NK-92 (cell line): ENCODE results near the gene PDE2A.
"Not testable (repeated sequence)": the region's sequence is repeated elsewhere in the genome, so short reads cannot be mapped to it uniquely, and the experiment has no call there.

Experiments used
- DNase-seq: peaks from one replicate; lab custom pipeline; 2025; ENCODE audit not compliant: unreplicated experiment; lab: John Stamatoyannopoulos, UW

Gene PDE2A

DNA sequence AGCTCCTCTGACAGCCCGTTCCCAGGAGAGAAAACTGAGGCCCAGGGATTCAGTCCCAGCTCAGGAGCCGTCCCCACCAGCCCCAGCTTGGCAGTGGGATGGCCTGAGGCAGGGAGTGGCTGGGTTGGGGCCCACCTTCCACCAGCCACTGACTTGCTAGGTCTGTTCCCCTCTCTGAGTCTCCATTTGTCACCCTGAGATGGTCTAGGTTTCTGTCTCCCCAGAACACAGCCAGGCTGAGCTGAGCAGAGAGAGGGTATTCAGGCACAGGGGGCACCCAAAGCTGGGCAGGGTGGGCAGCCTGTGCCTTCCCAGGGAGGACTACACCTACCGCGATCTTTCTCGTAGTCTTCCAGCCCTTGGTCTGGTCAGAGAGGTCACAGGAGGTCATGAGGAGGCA lies 95.7 kb downstream of the PDE2A start:
- no peak for DNase-seq

DNA sequence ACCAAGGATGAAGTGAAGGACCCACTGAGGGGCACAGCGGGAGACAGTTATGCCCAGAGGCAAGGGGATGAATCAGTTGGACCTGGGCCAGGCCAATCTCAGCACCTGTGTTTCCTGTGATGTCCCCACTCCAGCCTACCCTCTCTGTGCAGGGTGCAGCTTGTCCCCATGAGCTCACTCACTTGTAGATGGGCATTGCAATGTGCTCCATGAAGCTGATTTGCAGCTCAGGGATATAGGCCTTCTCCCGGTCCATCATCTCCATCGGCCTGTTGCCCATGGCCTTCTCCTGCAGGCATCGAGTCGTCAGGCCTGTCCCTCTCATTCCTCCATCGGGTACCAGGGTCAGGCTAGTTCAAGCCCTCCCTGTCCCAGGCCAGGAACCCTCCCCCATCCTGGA lies 96.2 kb downstream of the PDE2A start:
- no peak for DNase-seq

DNA sequence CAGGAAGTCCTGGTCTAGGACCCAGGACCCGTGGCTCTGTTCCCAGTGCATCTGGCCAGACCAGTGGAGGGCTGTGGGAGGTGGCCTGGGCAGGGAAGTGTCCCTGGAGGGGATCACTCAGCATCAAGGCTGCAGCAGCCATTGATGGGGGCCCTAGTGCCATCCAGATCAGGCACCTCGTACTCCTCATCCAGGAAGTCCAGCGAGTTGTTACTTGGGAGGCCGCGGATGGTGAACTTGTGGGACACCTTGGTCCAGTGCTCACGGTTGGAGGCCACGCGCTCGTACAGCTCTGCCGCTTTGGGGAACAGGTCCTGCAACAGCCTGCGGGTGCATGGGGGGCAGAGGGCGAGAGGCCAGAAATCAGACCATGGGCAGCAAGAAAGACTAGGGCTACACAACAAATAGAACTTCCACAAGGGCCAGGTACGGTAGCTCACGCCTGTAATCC lies 96.9 kb downstream of the PDE2A start:
- DNase-seq, result no peak

DNA sequence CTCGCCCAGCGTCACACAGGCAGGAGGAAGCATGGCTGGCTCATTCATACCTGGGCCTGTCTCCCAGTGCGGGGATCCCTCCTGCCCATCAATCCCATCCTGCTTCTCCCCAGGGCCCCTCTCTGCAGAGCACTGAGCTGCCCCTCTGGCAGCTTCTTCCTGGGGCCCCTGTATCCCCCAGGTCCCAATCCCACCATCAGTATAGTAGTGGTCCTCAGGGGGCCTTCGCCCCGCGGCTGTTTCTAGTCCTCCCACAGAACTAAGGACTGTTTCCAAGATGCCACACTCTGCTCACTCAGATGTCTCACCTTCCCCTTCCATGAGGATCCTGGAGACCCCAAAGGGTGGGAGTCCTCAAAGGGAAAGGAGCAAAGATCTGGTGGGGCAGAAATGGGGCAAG lies 97.6 kb downstream of the PDE2A start:
- no peak for DNase-seq

DNA sequence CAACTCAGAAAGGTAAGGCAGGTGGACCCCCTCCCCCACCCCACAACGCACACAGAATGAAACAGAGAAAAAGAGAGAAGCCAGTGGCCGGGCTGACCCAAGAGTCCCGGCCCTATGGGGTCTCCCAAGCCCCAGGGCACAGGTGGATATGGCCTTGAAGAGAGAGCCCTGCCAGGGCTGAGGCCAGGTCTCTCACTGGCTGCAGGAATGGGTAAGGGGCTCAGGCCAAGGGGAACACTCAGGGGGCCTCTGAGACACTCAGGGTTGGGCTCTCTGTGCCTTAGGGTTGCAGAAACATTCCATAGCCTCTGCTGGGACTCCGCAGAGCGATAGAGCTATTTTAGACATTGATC lies 98.0 kb downstream of the PDE2A start:
- no peak for DNase-seq

DNA sequence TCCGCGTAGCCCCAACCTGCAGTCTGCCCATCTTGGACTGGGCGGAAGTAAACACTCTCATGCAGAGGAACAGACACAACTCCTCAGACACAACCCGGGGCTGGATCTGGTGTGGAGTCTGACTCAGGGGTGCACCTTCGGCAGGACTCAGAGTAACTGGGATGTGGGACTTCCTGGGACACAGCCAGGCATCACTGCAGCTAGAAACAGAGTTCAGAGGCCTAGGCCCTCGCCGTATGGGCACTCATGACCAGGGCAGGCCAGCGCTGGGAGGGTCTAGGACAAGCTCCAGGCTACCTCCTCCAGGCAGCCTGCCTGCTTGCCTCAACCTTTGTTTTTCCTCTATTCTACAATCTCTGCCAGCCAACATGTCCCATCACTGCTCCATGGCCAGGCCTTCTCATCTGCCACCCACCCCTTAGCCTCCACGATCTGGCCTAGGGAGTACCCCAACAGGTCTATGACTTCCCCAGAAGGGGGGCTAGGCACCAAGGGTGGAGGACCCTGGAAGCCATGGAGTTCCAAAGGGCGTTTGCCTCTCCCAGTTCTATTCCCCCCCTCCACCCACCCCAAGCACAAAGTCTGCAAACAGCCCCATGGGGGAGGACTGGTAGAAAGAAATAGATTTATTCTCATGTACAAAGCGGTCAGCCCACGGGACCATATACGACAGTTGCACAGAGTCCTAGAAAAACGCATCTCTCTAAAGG lies 98.5 kb downstream of the PDE2A start:
- DNase-seq, result no peak

DNA sequence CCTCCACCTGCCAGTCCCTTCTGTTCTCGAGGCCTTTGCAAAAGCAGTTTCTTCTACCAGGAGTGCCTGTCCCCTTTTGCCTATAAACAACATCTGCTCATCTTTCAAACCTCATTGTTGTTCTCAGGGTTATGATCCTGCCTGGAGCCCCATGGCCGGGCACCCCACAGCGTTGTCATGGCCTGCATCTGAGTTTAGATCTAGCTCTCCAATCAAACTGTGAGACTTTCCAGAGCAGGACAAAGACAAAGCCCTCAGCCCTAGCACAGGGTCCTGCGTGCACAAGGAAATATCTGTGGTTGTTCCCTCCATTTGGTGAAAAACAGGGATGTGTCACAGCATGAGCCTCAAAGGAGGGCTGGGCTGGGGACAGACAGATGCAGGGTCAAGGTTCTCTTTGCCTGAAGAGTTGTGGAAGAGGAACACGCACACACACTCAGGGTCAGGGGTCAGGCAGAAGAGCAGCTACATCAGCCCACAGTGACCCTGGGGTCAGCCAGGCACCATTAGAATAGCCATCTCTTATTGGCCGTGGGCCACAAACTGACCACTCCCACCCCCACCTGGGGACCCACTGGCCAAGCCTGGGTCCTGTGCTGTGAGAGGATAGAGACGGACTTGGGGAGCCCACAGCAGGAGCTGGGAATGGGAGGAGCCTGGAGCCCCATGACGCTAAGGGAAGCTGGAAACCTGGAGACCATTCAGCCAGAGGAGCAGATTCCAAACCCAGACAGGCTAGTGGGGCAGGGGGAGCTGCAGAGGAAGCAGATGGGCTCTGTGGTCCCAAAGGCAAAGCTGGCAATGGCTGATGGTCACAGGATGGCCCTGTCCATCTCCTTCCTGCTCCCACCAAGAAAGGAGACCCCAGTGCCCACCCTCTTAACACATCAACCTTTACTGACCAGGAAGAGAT lies 99.4 kb downstream of the PDE2A start:
- no peak for DNase-seq

DNA sequence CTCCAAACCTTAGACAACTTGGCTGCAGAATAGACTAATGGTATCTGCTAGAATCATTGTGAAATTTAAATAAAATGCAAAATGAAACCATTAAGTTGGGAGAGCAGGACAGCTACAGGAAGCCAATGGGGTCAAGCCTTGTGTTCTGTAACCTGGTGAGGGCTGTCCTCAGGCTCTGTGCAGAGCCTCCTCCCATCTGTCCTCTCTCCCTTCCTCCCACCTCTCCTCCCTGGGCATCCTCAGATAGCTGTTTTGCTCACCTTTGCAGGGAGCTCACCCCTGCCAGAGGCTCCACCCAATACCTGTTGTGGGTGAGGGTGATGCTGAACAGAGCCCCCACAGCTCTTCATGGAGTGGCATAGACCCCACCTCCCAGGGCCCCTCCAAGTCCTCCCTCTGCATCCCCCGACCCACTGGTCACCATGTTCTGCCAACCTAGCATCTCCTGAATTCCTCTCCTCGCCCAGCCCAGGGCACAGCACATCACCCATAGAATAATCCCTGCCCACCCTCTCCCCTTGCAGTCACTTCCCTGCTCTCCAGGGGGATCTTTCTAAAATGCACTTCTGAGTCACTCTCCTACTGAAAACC lies 100.3 kb downstream of the PDE2A start:
- DNase-seq, result no peak

DNA sequence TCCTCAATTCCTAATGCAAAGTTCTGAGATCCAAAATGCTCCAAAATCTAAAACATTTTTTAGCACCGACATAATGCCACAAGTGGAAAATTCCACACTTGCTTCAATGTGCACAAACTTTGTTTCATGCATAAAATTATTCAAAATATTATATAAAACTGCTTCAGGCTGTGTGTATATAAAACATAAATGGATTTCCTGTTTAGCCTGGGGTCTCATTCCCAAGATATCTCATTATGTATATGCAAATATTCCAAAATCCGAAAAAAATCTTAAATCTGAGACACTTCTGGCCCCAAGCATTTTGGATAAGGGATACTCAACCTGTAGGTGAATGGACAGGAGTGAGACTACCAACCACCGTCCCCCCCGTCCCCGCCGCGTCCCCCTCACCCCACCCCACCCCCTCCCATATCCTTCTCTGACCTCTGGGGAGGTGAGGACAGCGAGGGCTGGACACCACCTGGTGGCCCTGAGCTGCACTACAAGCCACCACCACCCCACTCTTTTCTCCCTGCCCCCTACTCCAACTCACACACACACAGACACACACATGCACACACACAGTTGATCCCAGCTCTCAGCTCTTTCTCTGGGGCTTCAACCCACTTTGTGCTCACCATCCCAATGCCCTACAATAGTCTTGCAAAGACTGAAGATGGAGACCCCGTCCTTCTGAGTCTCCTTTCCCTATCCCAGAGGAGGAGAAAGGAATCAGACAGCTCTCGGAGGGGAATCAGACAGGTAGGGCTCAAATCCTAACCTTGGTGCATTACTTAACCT lies 101.0 kb downstream of the PDE2A start:
- no peak for DNase-seq

DNA sequence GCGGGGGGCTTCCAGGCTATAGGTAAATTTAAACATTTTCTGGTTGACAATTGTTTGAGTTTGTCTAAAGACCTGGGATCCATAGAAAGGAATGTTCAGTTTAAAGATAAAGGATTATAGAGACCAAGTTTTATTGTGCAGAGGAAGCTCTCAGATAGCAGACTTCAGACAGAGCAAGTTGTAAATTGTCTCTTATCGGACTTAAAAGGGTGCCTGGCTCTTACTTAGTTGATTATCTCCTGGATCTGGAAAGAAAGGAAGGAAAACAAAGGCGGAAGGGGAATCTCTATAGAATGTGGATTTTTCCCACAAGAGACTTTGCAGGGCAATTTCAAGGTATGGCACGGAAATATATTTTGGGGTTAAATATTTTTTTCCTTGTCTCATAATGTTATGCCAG lies 101.7 kb downstream of the PDE2A start:
- DNase-seq, result not testable (repeated sequence)

DNA sequence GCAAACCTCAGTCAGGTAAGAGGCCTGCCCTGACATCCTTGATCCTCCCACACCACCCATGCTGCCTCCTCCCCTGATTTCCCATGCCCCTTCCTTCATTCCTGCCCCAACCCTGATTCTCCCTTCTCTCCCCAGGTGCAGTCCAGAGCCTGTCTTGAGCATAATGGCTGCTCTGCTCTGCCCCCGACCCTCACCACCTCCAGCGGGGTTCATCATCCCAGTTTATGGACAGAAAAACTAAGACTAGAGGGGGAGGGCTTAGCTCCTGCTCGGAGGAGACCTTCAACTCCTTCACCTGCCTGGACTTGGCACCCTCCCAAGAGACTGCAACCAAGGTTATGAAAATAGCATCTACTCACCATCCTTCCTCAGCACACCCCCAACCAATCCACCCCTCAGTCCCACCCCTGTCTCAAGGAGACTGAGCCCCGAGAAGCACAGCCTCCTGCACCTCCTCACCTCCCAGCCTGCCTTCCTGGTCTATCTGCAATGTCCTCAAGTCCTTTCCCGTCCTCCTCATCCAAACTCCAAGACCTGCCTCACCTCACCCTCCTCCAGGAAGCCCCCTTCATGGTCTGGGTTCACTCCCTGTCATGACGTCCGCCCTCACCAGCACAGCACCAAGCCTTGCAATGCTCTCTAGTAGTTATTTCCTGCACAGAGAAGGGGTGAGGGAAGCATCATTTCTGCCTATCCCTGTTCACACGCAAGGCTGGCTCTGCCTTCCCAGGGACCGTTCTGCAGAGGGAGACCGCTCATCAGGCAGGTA lies 103.1 kb downstream of the PDE2A start:
- no peak for DNase-seq

DNA sequence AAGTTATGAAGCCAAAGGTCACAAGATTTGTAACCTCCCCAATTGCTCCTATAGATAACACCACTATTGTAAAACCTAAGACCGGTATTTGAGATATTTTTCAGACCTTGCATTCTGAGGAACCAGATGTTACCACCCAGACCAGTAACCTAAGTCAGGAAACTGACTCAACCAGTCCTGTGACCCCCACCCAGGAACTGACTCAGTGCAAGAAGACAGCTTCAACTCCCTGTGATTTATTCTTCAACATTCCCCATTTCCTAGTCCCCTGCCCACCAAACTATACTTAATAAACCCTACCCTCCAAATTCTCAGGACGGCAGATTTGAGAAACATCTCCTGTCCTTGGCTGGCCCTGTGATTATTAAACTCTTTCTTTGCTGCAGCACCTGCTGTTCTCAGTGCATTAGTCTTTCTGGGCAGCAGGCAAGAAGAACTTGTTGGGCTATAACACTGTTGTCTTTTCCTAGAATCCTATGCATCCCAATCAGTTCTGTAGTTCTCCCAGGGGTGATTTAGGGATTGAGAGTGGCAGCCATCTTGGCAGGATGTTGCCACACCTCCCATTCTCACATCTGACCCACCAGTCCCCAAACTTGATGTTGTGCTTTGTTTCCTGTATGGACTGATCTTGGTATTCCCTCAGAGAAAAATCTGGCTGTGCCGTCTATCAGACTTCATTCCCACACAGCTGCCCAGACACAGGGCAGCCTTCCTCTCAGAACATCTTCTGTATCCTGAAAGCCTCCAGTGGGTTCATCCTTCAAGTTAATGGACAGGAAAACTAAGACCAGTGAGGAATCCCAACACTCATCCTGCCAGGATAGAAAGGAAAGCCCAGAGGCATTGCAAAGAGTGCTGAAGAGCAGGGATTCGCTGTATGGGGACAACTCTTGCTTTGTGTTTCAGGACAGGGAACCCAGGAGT lies 104.0 kb downstream of the PDE2A start:
- no peak for DNase-seq

DNA sequence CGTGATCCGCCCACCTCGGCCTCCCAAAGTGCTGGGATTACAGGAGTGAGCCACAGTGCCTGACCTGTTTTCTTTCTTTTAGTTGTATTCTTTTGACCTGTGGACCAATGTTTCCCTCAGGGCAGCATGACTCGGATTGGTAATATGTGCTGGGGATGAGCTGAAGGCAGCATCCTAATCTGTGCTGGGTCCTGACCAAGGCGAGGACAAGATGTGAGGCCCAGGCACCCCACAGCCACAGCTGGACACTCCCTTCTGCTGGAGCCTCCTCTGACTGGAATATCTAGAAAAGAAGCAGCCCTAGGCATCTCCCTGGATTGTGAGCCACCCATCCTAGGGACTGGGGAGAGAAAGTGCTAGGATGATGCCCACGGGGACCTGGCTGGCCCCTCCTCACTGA lies 105.4 kb downstream of the PDE2A start:
- no peak for DNase-seq

DNA sequence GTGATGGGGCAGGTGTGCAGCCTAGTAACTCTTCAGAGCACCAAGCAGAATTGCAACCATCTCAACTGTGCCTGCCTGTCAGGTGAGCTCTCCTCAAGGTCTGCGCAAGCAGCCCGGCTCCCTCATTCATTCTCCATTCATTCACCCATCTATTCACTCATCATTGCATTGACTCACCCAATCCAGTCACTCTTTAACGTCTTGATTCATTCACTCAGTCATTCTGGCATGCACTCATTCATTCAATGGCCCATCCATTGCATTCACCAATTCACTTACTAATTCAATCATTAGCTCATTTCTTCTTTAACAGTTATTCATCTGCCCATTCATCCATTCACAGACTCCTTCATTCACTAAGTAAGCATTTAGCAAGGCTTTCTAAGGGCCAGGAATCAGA lies 111.8 kb downstream of the PDE2A start:
- DNase-seq, result no peak

DNA sequence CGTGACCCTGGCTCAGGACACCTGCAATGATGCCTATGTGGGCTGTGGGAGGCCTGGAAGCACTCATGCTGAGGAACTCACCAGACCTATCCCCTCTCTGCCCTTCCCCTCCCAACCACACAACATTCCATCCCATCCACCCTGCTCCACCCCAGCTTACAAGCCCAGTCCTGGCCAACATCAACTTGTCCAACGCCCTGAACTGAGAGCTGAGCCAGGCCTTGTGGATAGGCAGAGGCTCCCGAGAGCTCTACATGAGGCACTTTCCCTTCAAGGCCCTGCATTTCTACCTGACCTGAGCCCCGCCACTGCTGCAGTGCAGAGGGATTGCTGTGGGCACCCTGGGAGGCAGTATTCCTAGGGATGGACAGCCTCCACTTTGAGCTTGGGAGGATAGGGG lies 112.4 kb downstream of the PDE2A start:
- no peak for DNase-seq

DNA sequence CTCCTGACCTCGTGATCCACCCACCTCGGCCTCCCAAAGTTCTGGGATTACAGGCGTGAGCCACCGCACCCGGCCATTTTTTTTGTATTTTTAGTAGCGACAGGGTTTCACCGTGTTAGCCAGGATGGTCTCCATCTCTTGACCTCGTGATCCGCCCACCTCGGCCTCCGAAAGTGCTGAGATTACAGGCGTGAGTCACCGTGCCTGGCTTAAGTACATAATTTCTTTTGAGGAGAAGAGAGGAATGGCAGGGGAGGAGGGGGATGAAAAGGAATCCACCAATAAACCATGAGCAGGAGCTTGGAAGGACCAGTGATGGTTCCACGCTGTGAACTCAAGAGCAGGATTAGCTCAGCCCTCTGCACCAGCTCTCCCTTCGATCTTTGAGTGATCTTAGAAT lies 113.4 kb downstream of the PDE2A start:
- DNase-seq, result not testable (repeated sequence)

DNA sequence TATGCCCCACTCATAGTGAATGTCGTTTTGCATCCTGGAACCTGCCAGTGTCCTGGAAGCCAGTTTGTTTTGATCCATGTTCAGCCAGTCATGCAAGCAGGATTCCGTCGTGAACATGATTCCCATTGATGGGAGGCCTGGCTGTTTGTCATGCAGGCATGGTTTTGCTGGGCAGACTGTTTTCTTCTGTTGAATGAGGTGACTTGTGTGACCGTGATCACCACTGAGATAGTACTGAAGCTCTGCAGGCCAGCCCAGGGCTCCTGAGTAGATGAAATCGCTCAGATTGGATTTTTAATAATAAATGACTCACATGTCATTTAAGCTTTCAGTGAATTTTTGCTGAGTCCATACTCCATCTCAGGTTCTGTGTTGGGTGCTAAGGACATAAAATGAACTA lies 117.8 kb downstream of the PDE2A start:
- no peak for DNase-seq

DNA sequence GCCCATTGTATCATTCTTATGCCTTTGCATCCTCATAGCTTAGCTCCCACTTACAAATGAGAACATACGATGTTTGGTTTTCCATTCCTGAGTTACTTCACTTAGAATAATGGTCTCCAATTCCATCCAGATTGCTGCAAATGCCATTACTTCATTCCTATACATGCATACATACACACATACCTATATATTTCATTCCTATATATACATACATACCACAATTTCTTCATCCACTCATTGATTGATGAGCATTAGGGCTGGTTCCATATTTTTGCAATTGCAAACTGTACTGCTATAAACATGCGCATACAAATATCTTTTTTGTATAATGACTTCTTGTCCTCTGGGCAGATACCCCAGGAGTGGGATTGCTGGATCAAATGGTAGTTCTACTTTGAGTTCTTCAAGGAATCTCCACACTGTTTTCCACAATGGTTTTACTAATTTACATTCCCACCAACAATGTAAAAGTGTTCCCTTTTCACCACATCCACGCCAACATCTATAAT lies 119.2 kb downstream of the PDE2A start:
- DNase-seq, result not testable (repeated sequence)

DNA sequence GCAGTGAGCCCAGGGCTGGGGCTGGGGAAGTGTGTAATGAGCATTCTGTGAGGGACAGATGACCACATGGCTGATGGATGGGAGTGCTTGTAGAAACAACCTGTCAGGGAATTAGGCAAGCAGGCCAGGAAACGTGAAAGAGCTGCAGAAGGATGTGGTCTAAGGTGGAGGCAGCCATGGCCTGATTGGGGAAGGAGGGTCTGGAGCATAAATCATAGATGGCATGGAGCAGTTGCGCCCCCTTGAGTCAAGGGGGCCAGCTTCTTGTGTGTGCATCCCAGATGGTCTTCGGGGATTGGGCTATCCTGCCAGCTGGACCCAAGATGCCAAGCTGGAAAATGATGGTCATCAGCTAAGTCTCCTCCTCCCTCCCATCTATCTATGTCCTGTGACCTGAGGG lies 120.5 kb downstream of the PDE2A start:
- no peak for DNase-seq
